SK-N-SH (cell line): ENCODE measurements around the gene SYT6. TPM values are rescaled to one million over a fixed set of nuclear protein-coding genes. Genes with fewer than 3 reads are reported as not detected.

Experiments
- CTCF ChIA-PET: fragments of 300-600, 350-600 bp; formaldehyde crosslinking; extraction: SDS; loops from one replicate; lab custom pipeline; 2021; lab: Yijun Ruan, JAX
- POLR2A ChIA-PET: fragments of 350-600 bp; sonication (Branson Sonifier 250); formaldehyde crosslinking; extraction: SDS; loops from one replicate; lab custom pipeline; 2020; ENCODE audit warnings: antibody characterized with exemption, inconsistent platforms; lab: Yijun Ruan, JAX
- DNase-seq: peaks from one replicate; pipeline ENCODE4 v3.0.0; 2012
- H2AFZ ChIP-seq: fragments of 200-600 bp; sonication (generic); 2 replicates; pipeline ENCODE4 v1.8.1; 2016; ENCODE audit warnings: antibody characterized with exemption, mild to moderate bottlenecking, low read depth
- H3F3A ChIP-seq: fragments of 200-600 bp; sonication (generic); replicated peaks from 2 replicates; pipeline ENCODE3; 2016; ENCODE audit warnings: antibody characterized with exemption, mild to moderate bottlenecking; ENCODE audit not compliant: insufficient read depth
- H3K27ac ChIP-seq, 2 experiments: fragments of 200-500 bp in 1 of 2; fragments of 200-600 bp in 1 of 2; sonication (Bioruptor generic) in 1 of 2; sonication (generic), shearing (Covaris generic) in 1 of 2; 2 replicates each; pipeline versions ENCODE4 v1.5.1 to v1.6.1; 2014 to 2016; ENCODE audit warnings: low read depth in 2 of 2, inconsistent platforms in 1 of 2, low read length in 1 of 2, mild to moderate bottlenecking in 1 of 2, mixed read lengths in 1 of 2
- H3K27me3 ChIP-seq: fragments of 200-600 bp; sonication (generic), shearing (Covaris generic); 2 replicates; pipeline ENCODE4 v1.6.1; 2016; ENCODE audit warnings: mixed run types; ENCODE audit not compliant: insufficient read depth
- H3K36me3 ChIP-seq, 2 experiments: fragments of 200-500 bp in 1 of 2; fragments of 200-600 bp in 1 of 2; sonication (Bioruptor generic) in 1 of 2; sonication (generic) in 1 of 2; replicated peaks in 1 of 2; 2 replicates each; pipeline versions ENCODE3 to v1.5.1; 2014 to 2016; ENCODE audit warnings: low read length in 1 of 2, mild to moderate bottlenecking in 1 of 2; ENCODE audit not compliant: insufficient read depth in 2 of 2, control insufficient read depth in 1 of 2
- H3K4me1 ChIP-seq, 2 experiments: fragments of 200-500 bp in 1 of 2; fragments of 200-600 bp in 1 of 2; sonication (Bioruptor generic) in 1 of 2; sonication (generic), shearing (Covaris generic) in 1 of 2; 2 replicates each; pipeline versions ENCODE4 v1.5.1 to v1.6.1; 2014 to 2016; ENCODE audit warnings: low read depth in 1 of 2, low read length in 1 of 2, mixed run types in 1 of 2; ENCODE audit not compliant: insufficient read depth in 2 of 2, control insufficient read depth in 1 of 2
- H3K4me2 ChIP-seq: fragments of 200-600 bp; sonication (generic), shearing (Covaris generic); 2 replicates; pipeline ENCODE4 v1.6.1; 2017; ENCODE audit warnings: mixed run types
- H3K4me3 ChIP-seq, 2 experiments: fragments of 200-500 bp in 1 of 2; fragments of 200-600 bp in 1 of 2; sonication (Bioruptor generic) in 1 of 2; sonication (generic), shearing (Covaris generic) in 1 of 2; 2 replicates each; pipeline versions ENCODE4 v1.5.1 to v1.8.1; 2014 to 2016; ENCODE audit warnings: low read depth in 2 of 2, inconsistent platforms in 1 of 2, low read length in 1 of 2, mild to moderate bottlenecking in 1 of 2, mixed read lengths in 1 of 2, moderate library complexity in 1 of 2
- H3K79me2 ChIP-seq: fragments of 200-600 bp; sonication (generic); 2 replicates; pipeline ENCODE4 v1.8.1; 2017; ENCODE audit warnings: mild to moderate bottlenecking; ENCODE audit not compliant: insufficient read depth
- H3K9ac ChIP-seq: fragments of 200-600 bp; sonication (generic); 2 replicates; pipeline ENCODE4 v1.6.1; 2017; ENCODE audit warnings: mixed run types
- H3K9me2 ChIP-seq: fragments of 200-600 bp; sonication (generic); 2 replicates; pipeline ENCODE4 v1.6.1; 2017; ENCODE audit warnings: mixed run types
- H3K9me3 ChIP-seq: fragments of 200-600 bp; sonication (generic); 2 replicates; pipeline ENCODE4 v1.6.1; 2017; ENCODE audit warnings: mixed run types, mild to moderate bottlenecking, moderate library complexity
- H4K20me1 ChIP-seq: fragments of 200-600 bp; sonication (generic); 2 replicates; pipeline ENCODE4 v1.6.1; 2017; ENCODE audit warnings: mild to moderate bottlenecking, mixed run types; ENCODE audit not compliant: insufficient read depth
- CTCF ChIP-seq: fragments of 200-600 bp; sonication (generic); IDR thresholded peaks from 2 replicates; pipeline ENCODE4 v1.6.1; 2017; ENCODE audit warnings: antibody characterized with exemption, mild to moderate bottlenecking, moderate library complexity
- EP300 ChIP-seq, 2 experiments: IDR thresholded peaks; 2 replicates each; pipeline versions ENCODE4 v1.4.0 to v1.6.1; 2012; ENCODE audit warnings: borderline replicate concordance in 1 of 2, low read depth in 1 of 2, low read length in 1 of 2
- EZH2phosphoT487 ChIP-seq: fragments of 200-600 bp; sonication (generic); IDR thresholded peaks from 2 replicates; pipeline ENCODE4 v1.6.1; 2017; ENCODE audit warnings: low read depth, mixed run types, mild to moderate bottlenecking, antibody characterized with exemption, moderate library complexity, borderline replicate concordance
- FOSL2 ChIP-seq: IDR thresholded peaks from 2 replicates; pipeline ENCODE4 v1.4.0; 2012; ENCODE audit warnings: low read depth, mild to moderate bottlenecking, moderate library complexity, borderline replicate concordance
- FOXJ3 ChIP-seq: sonication (generic); formaldehyde crosslinking; IDR thresholded peaks from 2 replicates; pipeline ENCODE4 v1.5.1; 2020; ENCODE audit warnings: mild to moderate bottlenecking, missing genetic modification reagents
- FOXM1 ChIP-seq: IDR thresholded peaks from 2 replicates; pipeline ENCODE4 v1.4.0; 2012; ENCODE audit warnings: low read depth, mild to moderate bottlenecking
- GABPA ChIP-seq: IDR thresholded peaks from 2 replicates; pipeline ENCODE4 v1.4.0; 2012; ENCODE audit warnings: low read depth, mild to moderate bottlenecking
- GATA2 ChIP-seq: sonication (generic); formaldehyde crosslinking; IDR thresholded peaks from 2 replicates; pipeline ENCODE4 v1.5.0; 2020; ENCODE audit warnings: mild to moderate bottlenecking, missing genetic modification reagents
- JUND ChIP-seq: IDR thresholded peaks from 2 replicates; pipeline ENCODE4 v1.4.0; 2012
- MAX ChIP-seq: IDR thresholded peaks from 2 replicates; pipeline ENCODE4 v1.4.0; 2012; ENCODE audit warnings: low read depth
- MEF2A ChIP-seq: IDR thresholded peaks from 2 replicates; pipeline ENCODE4 v1.4.0; 2012; ENCODE audit warnings: low read depth, borderline replicate concordance
- MXI1 ChIP-seq: IDR thresholded peaks from 2 replicates; pipeline ENCODE4 v1.6.1; 2012; ENCODE audit warnings: mild to moderate bottlenecking, low read depth, low read length, improper control_type of control experiment
- NFIC ChIP-seq: IDR thresholded peaks from 2 replicates; pipeline ENCODE4 v1.4.0; 2012; ENCODE audit warnings: borderline replicate concordance
- NRF1 ChIP-seq: IDR thresholded peaks from 2 replicates; pipeline ENCODE4 v1.6.1; 2012; ENCODE audit warnings: low read depth, mild to moderate bottlenecking, low read length
- RFX5 ChIP-seq: IDR thresholded peaks from 2 replicates; pipeline ENCODE4 v1.6.1; 2012; ENCODE audit warnings: mild to moderate bottlenecking, improper control_type of control experiment, low read length
- RXRA ChIP-seq: IDR thresholded peaks from 2 replicates; pipeline ENCODE4 v1.4.0; 2012; ENCODE audit warnings: low read depth, mild to moderate bottlenecking, borderline replicate concordance
- SMC3 ChIP-seq: IDR thresholded peaks from 2 replicates; pipeline ENCODE4 v1.6.1; 2012; ENCODE audit warnings: low read depth, low read length, improper control_type of control experiment
- TCF12 ChIP-seq: IDR thresholded peaks from 2 replicates; pipeline ENCODE4 v1.4.0; 2012
- TEAD4 ChIP-seq: IDR thresholded peaks from 2 replicates; pipeline ENCODE4 v1.4.0; 2012; ENCODE audit warnings: mild to moderate bottlenecking, borderline replicate concordance; ENCODE audit not compliant: insufficient read depth
- ZBTB33 ChIP-seq: IDR thresholded peaks from 2 replicates; pipeline ENCODE4 v1.4.0; 2012; ENCODE audit warnings: low read depth, borderline replicate concordance
- WGBS: methylation state at CpG from one replicate; pipeline ENCODE4 v1.1.6; 2017; ENCODE audit warnings: low lambda C conversion rate; 5-methylcytosine and 5-hydroxymethylcytosine counted together
- polyA plus RNA-seq, 3 experiments: library from polyadenylated mRNA; depleted of rRNA; stranded (reverse); fragments of >200 nt; gene quantifications; 2 replicates each; pipeline ENCODE4 v1.2.3, GENCODE V29; 2012

Gene SYT6
- polyA plus RNA-seq, 1 of the 3 experiments (the other 2 are of a cell fraction), result not detected

- no peaks in the 10 kb centered on the region for H4K20me1 ChIP-seq
- no peak overlapping the region for H3K27ac ChIP-seq
- H3K36me3 ChIP-seq, result no peaks in the 10 kb centered on the region
- ChIA-PET POLR2A (no interaction called here), CTCF (interaction anchor here (1.2 to 1.6 kb wide), 2 partner anchors 10 to 240 kb away, joined by 4 read pairs; no protein-coding TSS in a partner anchor)
- H3K4me3 ChIP-seq, result no peak overlapping the region
- DNase-seq, result no peak
- no peaks in the 10 kb centered on the region; the same call in 1 of the 2 replicates for H3K27me3 ChIP-seq
- H3K9ac ChIP-seq, result no peak overlapping the region
- no peaks in the 10 kb centered on the region for H3K79me2 ChIP-seq
- H3F3A ChIP-seq, result no peaks in the 10 kb centered on the region
- TF ChIP-seq MAX (no peak), TEAD4 (no peak), SMC3 (no peak), EZH2phosphoT487 (no peak), JUND (no peak), RFX5 (no peak), GATA2 (no peak)
- no peak overlapping the region for H2AFZ ChIP-seq
- H3K9me3 ChIP-seq, result no peaks in the 10 kb centered on the region
- no peak overlapping the region for H3K4me2 ChIP-seq
- no peaks in the 10 kb centered on the region for H3K9me2 ChIP-seq
- WGBS, result 56% methylated on average over 3 of the region's 3 CpGs
- H3K4me1 ChIP-seq, result no peaks in the 10 kb centered on the region
Observed at GRCh38 chr1:114189398-114189797, 35.7 kb upstream of the SYT6 start.

- H3K4me1 ChIP-seq, result no peaks in the 10 kb centered on the region
- H3K9ac ChIP-seq, result no peak overlapping the region
- no peaks in the 10 kb centered on the region for H3F3A ChIP-seq
- H2AFZ ChIP-seq, result no peak overlapping the region
- TF ChIP-seq GABPA, result no peak
- TF ChIP-seq FOXM1, result no peak
- no peak for TF ChIP-seq RFX5
- TF ChIP-seq ZBTB33, result no peak
- no peak for TF ChIP-seq FOSL2
- TF ChIP-seq CTCF, result no peak
- TF ChIP-seq NRF1, result no peak
- no peak for TF ChIP-seq FOXJ3
- TF ChIP-seq MAX, result no peak
- TF ChIP-seq MEF2A, result no peak
- no peak for TF ChIP-seq TCF12
- no peak for TF ChIP-seq MXI1
- no peak for TF ChIP-seq NFIC
- TF ChIP-seq TEAD4, result no peak
- TF ChIP-seq RXRA, result no peak
- TF ChIP-seq EP300 (IDR thresholded peaks at IDR 0.05; ENCODE audit: borderline replicate concordance in 1 of 2, low read depth in 1 of 2, low read length in 1 of 2), result no peak
- TF ChIP-seq EZH2phosphoT487, result no peak
- POLR2A ChIA-PET, result no interaction called here
- H3K9me3 ChIP-seq, result no peaks in the 10 kb centered on the region
- no peaks in the 10 kb centered on the region for H4K20me1 ChIP-seq
- no peak overlapping the region for H3K4me3 ChIP-seq
- no peaks in the 10 kb centered on the region for H3K79me2 ChIP-seq
- WGBS, result 44% methylated on average over 4 of the region's 4 CpGs
- no peaks in the 10 kb centered on the region; the same call in 1 of the 2 replicates for H3K27me3 ChIP-seq
- H3K36me3 ChIP-seq, result no peaks in the 10 kb centered on the region
- no peak overlapping the region for H3K4me2 ChIP-seq
- H3K9me2 ChIP-seq, result no peaks in the 10 kb centered on the region
- no peak overlapping the region for H3K27ac ChIP-seq
- no peak for DNase-seq
- CTCF ChIA-PET, result no interaction called here
Observed at GRCh38 chr1:114181356-114181755, 27.7 kb upstream of the SYT6 start.
